Loucy (cell line): Measurements from ENCODE around the gene TMED6.
"Not testable (repeated sequence)": the region's sequence is repeated elsewhere in the genome, so short reads cannot be mapped to it uniquely, and the experiment has no call there.

Experiments used
- EZH2phosphoT487 ChIP-seq: fragments of 200-600 bp; IDR thresholded peaks from 2 replicates; pipeline ENCODE4 v1.6.1; 2018; ENCODE audit warnings: antibody characterized with exemption, mild to moderate bottlenecking, moderate library complexity, borderline replicate concordance
- TF ChIP-seq, protein P1 (sequence below): fragments of 200-600 bp; sonication (generic); conservative IDR thresholded peaks from 2 replicates; pipeline ENCODE4 v1.5.1; 2014; ENCODE audit warnings: mild to moderate bottlenecking, antibody characterized with exemption, low read length

DNA sequence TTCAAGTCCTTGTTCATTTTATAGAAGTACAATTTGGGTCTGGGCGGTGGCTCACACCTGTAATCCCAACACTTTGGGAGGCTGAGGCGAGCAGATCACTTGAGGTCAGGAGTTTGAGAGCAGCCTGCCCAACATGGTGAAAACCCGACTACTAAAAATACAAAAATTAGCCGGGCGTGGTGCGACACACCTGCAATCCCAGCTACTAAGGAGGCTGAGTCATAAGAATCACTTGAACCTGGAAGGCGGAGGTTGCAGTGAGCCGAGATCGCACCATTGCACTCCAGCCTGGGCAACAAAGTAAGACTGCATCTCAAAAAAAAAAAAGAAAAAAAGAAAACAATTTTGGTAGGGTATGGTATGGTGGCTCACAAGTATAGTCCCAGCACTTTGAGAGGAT is 8.5 kb upstream of the TMED6 start:
- TF ChIP-seq, protein P1, sequence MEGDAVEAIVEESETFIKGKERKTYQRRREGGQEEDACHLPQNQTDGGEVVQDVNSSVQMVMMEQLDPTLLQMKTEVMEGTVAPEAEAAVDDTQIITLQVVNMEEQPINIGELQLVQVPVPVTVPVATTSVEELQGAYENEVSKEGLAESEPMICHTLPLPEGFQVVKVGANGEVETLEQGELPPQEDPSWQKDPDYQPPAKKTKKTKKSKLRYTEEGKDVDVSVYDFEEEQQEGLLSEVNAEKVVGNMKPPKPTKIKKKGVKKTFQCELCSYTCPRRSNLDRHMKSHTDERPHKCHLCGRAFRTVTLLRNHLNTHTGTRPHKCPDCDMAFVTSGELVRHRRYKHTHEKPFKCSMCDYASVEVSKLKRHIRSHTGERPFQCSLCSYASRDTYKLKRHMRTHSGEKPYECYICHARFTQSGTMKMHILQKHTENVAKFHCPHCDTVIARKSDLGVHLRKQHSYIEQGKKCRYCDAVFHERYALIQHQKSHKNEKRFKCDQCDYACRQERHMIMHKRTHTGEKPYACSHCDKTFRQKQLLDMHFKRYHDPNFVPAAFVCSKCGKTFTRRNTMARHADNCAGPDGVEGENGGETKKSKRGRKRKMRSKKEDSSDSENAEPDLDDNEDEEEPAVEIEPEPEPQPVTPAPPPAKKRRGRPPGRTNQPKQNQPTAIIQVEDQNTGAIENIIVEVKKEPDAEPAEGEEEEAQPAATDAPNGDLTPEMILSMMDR: not testable (repeated sequence)
- TF ChIP-seq EZH2phosphoT487: not testable (repeated sequence)
